Glutamatergic neuron (in vitro differentiated cells): ENCODE results near the gene CSPG5. TPM values are rescaled to one million over a fixed set of nuclear protein-coding genes. Genes with fewer than 3 reads are reported as not detected.

Source experiments
- DNase-seq: peaks from one replicate; pipeline ENCODE4 v3.0.0; 2022
- H3K27ac Mint-ChIP-seq: one replicate; pipeline ENCODE4 v1.8.0; 2020; ENCODE audit warnings: mild to moderate bottlenecking, mixed read lengths, inconsistent platforms; ENCODE audit not compliant: unreplicated experiment
- H3K27me3 Mint-ChIP-seq: one replicate; pipeline ENCODE4 v1.8.0; 2020; ENCODE audit warnings: mild to moderate bottlenecking, moderate library complexity, mixed read lengths, inconsistent platforms; ENCODE audit not compliant: unreplicated experiment
- H3K36me3 Mint-ChIP-seq: one replicate; pipeline ENCODE4 v1.8.0; 2020; ENCODE audit warnings: mild to moderate bottlenecking, mixed read lengths, inconsistent platforms; ENCODE audit not compliant: unreplicated experiment
- H3K4me1 Mint-ChIP-seq: one replicate; pipeline ENCODE4 v1.8.0; 2020; ENCODE audit warnings: mild to moderate bottlenecking, low read depth, mixed read lengths, inconsistent platforms; ENCODE audit not compliant: unreplicated experiment
- H3K4me3 Mint-ChIP-seq: one replicate; pipeline ENCODE4 v1.8.0; 2020; ENCODE audit warnings: mild to moderate bottlenecking, mixed read lengths, inconsistent platforms; ENCODE audit not compliant: unreplicated experiment
- H3K9me3 Mint-ChIP-seq: one replicate; pipeline ENCODE4 v1.8.0; 2020; ENCODE audit warnings: mild to moderate bottlenecking, moderate library complexity, mixed read lengths, inconsistent platforms; ENCODE audit not compliant: unreplicated experiment
- CTCF ChIP-seq: fragments of 200-600 bp; sonication (generic); IDR thresholded peaks from one replicate; pipeline ENCODE4 v1.5.0; 2021; ENCODE audit not compliant: partially characterized antibody, unreplicated experiment
- total RNA-seq: library from RNA; stranded (reverse); fragmentation: NEBNext Ultra II Directional; extraction: Animal tissue kit (Norgen Biotek cat#: 25700); gene quantifications from one replicate; pipeline ENCODE4 v1.2.1, GENCODE V29; 2021; ENCODE audit not compliant: unreplicated experiment

The CSPG5 gene
- total RNA-seq, 1 donor from 2014 or later = 0.76 TPM

DNA sequence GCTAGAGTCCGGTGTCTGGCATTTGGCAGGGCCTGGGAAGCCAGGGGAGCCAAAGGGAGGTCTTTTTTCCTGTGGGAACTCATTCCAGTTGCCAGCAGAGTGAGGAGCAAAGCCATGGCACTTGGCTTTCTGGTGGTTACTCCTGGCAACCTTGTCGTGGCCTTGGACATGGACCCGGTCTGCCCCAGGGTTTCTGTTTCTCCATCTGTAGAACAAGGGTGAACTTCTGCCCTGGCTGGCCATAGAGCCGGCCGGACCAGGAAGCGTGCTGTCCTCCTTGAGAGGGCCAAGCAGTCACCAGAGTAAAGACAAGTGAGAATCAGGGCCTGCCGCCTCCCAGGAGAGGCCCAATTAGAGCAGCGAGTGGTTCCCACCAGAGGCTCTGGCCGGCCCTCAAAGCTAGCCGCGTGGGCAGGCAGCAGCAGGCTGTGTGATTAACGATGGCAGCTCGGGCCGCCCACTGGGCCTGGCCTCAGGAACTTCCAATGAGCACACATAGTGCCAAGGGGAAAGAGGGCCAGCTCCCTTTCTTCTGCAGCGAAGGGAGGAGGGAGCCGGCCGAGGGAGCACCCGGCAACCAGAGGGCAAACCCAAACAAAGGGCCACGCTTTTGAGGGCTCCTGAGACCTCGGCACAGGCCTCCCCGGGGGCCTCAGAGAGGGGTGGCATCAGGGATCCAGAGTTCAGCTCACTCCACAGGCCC lies 36.0 kb downstream of the CSPG5 start:
- Mint-ChIP-seq H3K27me3 (peaks cover 5% of the 10 kb centered on the region), H3K9me3 (peaks cover 3% of the 10 kb centered on the region), H3K27ac (no peak overlapping the region), H3K36me3 (no peaks in the 10 kb centered on the region), H3K4me1 (peaks cover 2% of the 10 kb centered on the region), H3K4me3 (no peak overlapping the region)
- no peak for TF ChIP-seq CTCF
- no peak for DNase-seq

DNA sequence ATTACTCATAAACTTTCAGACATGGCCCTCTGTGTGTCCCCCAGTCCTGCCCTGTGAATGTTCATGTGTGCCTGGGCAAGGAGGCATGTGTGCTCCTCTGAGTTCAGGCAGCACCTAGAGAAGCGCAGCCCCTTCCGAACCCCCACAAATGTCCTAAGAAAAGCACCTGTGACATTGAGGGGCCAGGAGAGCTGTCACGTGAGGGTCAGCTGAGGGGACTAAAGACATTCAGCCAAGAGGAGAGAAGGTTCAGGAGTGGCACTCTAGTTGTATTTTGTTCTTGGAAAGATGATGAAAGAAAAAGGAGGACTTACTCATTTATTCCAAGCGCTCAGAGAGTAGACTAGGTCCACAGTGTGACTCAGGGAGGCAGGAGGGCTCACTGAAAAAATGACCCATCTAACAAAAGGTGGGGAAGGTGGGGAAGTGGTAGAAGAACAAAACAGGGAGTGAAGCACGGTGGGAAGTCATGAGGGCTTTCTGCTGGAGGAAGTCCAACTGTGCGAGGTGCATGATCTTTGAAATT lies 37.0 kb downstream of the CSPG5 start:
- peaks cover 3% of the 10 kb centered on the region for H3K9me3 Mint-ChIP-seq
- no peak overlapping the region for H3K4me3 Mint-ChIP-seq
- TF ChIP-seq CTCF = no peak
- H3K27ac Mint-ChIP-seq = no peak overlapping the region
- H3K4me1 Mint-ChIP-seq = peaks cover 3% of the 10 kb centered on the region
- no peak for DNase-seq
- H3K27me3 Mint-ChIP-seq = peaks cover 5% of the 10 kb centered on the region
- H3K36me3 Mint-ChIP-seq = no peaks in the 10 kb centered on the region

DNA sequence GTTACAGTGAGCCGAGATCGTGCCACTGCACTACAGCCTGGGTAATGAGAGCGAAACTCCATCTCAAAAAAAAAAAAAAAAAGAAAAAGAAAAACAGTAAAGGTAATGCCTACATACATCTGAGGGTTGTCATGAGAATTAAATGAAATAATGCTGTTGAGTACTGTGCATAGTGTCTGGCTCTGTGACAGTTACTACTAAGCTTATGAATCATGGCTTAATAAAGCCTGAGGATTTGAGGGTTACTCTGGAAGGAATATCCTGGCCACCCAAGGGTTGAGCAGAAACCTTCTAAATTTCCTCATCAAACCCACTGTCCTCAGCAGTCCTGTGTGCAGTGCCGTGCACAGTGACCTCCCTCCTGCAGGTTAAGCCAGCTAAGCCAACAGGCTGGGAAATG lies 38.4 kb downstream of the CSPG5 start:
- Mint-ChIP-seq H3K9me3 (peaks cover 3% of the 10 kb centered on the region), H3K4me3 (no peak overlapping the region), H3K27me3 (peaks cover 5% of the 10 kb centered on the region), H3K4me1 (peaks cover 3% of the 10 kb centered on the region), H3K27ac (no peak overlapping the region), H3K36me3 (no peaks in the 10 kb centered on the region)
- no peak for DNase-seq
- no peak for TF ChIP-seq CTCF

DNA sequence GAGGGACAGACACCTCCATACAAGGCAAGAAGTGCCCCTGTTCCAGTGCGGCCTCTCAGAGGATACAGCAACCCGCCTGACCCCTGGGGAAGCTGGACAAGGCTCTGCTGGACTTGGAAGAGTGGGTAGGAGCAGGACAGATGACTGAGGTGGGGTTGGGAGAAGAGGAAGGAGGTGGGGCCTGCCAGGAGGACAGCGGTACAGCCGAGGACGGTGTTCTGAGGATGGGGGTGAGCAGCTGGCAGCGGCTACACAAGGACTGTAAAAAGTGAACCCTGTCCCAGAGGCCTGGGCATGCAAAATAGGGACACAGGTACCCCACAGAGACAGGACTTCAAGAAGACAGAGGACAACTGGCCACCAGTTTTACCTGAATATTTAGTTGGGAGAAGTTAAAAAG lies 41.7 kb downstream of the CSPG5 start:
- DNase-seq = no peak
- TF ChIP-seq CTCF = no peak
- no peaks in the 10 kb centered on the region for H3K36me3 Mint-ChIP-seq
- H3K27ac Mint-ChIP-seq = no peak overlapping the region
- H3K27me3 Mint-ChIP-seq = peaks cover 5% of the 10 kb centered on the region
- no peak overlapping the region for H3K4me3 Mint-ChIP-seq
- H3K9me3 Mint-ChIP-seq = peaks cover 4% of the 10 kb centered on the region
- peaks cover 3% of the 10 kb centered on the region for H3K4me1 Mint-ChIP-seq

DNA sequence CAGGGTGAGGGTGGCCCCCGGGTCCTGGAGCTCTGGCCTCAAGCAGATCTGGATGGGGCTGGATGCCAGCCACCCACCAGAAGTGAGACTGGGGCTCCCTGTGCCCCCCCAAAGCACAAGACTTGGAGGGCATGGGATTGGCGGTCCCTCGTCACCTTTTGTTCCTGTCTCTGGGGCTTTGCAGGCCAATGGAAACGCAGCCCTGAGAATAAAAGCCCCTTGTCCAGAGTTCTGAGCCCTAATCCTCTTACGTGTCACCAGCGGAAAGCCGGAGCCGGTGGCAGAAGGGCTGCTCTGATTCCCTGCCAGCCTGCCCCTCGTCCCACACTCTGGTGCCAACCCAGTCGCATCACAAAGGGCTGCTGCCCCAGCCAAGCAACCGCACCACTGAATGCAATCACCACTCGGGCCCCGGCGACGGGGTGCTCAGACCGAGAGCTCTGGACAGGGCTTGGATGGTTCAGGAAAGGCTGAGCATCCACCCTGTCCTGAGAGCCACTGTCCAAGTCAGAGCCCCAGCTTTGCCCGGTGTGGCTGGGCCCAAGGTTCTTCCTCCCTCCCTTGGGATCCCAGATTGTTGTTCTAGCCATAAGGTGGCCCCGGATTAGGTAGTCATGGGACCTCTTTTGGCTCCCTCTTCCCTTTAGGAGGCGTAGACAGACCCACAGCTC lies 42.3 kb downstream of the CSPG5 start:
- Mint-ChIP-seq H3K9me3 (peaks cover 4% of the 10 kb centered on the region), H3K36me3 (no peaks in the 10 kb centered on the region), H3K4me1 (peaks cover 2% of the 10 kb centered on the region), H3K4me3 (no peak overlapping the region), H3K27me3 (peaks cover 5% of the 10 kb centered on the region), H3K27ac (no peak overlapping the region)
- DNase-seq = no peak
- no peak for TF ChIP-seq CTCF
